ENCODE data around the gene DLG1. TPM values are rescaled to one million over a fixed set of nuclear protein-coding genes. Genes with fewer than 3 reads are reported as not detected.

Gene DLG1
- total and polyA plus RNA-seq, 2 donors from 2014 or later: 19.4 to 101 TPM

DNA sequence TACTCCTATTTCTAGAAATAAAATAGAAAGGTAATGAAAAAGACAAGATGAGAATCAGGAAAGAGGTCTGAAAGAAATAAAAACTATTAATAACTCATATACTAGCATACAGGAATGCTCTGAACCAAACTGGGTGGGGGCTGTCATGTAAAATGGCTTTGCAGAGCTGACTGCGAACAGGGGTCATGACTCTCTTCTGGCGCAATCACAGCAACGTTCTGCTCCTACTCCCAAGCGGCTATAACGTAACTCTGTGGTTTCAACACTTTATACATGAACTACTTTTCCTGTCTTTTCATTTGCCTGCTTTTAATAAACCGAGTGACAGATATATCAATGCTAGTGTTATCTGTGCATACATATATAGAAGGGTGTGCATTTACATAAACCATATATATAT lies 116.7 kb downstream of the DLG1 start:
- no peak overlapping the region for H3K4me3 ChIP-seq (ENCODE audit: low read length in 3 of 3)
- H3K4me1 ChIP-seq (ENCODE audit: control insufficient read depth in 2 of 3, insufficient read depth in 2 of 3, low read depth in 1 of 3, low read length in 3 of 3): no peaks in the 10 kb centered on the region
- TF ChIP-seq, protein P1, sequence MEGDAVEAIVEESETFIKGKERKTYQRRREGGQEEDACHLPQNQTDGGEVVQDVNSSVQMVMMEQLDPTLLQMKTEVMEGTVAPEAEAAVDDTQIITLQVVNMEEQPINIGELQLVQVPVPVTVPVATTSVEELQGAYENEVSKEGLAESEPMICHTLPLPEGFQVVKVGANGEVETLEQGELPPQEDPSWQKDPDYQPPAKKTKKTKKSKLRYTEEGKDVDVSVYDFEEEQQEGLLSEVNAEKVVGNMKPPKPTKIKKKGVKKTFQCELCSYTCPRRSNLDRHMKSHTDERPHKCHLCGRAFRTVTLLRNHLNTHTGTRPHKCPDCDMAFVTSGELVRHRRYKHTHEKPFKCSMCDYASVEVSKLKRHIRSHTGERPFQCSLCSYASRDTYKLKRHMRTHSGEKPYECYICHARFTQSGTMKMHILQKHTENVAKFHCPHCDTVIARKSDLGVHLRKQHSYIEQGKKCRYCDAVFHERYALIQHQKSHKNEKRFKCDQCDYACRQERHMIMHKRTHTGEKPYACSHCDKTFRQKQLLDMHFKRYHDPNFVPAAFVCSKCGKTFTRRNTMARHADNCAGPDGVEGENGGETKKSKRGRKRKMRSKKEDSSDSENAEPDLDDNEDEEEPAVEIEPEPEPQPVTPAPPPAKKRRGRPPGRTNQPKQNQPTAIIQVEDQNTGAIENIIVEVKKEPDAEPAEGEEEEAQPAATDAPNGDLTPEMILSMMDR (IDR thresholded peaks at IDR 0.05; ENCODE audit: borderline replicate concordance, extremely low read depth, insufficient read depth): no peak
- no peak overlapping the region for H3K9ac ChIP-seq (ENCODE audit: low read length in 3 of 3)
- no peaks in the 10 kb centered on the region for H3K27me3 ChIP-seq (ENCODE audit: control insufficient read depth, insufficient read depth, low read length)
- no peak for FAIRE-seq
- H3K9me3 ChIP-seq (ENCODE audit: control insufficient read depth in 2 of 3, insufficient read depth in 1 of 3, low read length in 3 of 3): no peaks in the 10 kb centered on the region
- intact Hi-C loops (cut with DNase I): no loop called here
- H3K36me3 ChIP-seq (ENCODE audit: control insufficient read depth in 2 of 3, insufficient read depth in 3 of 3, low read length in 3 of 3): no peaks in the 10 kb centered on the region
- peak in 1 of 5 donors; percentile 26 for DNase-seq
- no peak overlapping the region for H3K27ac ChIP-seq (ENCODE audit: low read depth in 2 of 2, low read length in 2 of 2)

DNA sequence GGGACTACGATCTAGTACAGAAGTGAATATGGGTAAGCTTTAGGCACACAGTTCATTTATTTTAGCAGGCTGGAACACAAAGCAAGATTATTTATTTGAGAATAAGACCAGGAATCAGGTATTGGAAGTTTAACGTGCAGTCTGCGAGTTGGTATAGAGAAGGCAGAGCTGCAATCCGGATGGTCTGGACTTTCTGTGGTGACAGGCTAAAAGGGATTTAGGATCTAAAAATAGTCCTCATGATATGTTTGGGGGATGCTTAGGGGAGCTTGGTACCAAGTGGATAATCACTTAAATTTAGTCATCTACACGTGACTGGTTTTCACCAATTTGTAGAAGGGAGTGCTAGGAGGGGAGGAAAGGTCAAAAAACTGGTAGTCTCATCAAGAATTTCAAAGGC lies 119.4 kb downstream of the DLG1 start:
- no peaks in the 10 kb centered on the region for H3K27me3 ChIP-seq (ENCODE audit: control insufficient read depth, insufficient read depth, low read length)
- TF ChIP-seq, protein P1 (IDR thresholded peaks at IDR 0.05; ENCODE audit: borderline replicate concordance, extremely low read depth, insufficient read depth): no peak
- no peak overlapping the region for H3K4me3 ChIP-seq (ENCODE audit: low read length in 3 of 3)
- no peak for DNase-seq
- no peak for FAIRE-seq
- no peaks in the 10 kb centered on the region for H3K4me1 ChIP-seq (ENCODE audit: control insufficient read depth in 2 of 3, insufficient read depth in 2 of 3, low read depth in 1 of 3, low read length in 3 of 3)
- H3K9me3 ChIP-seq (ENCODE audit: control insufficient read depth in 2 of 3, insufficient read depth in 1 of 3, low read length in 3 of 3): no peaks in the 10 kb centered on the region
- no peak overlapping the region for H3K9ac ChIP-seq (ENCODE audit: low read length in 3 of 3)
- H3K36me3 ChIP-seq (ENCODE audit: control insufficient read depth in 2 of 3, insufficient read depth in 3 of 3, low read length in 3 of 3): no peaks in the 10 kb centered on the region
- no peak overlapping the region for H3K27ac ChIP-seq (ENCODE audit: low read depth in 2 of 2, low read length in 2 of 2)
- intact Hi-C loops (cut with DNase I): no loop called here

DNA sequence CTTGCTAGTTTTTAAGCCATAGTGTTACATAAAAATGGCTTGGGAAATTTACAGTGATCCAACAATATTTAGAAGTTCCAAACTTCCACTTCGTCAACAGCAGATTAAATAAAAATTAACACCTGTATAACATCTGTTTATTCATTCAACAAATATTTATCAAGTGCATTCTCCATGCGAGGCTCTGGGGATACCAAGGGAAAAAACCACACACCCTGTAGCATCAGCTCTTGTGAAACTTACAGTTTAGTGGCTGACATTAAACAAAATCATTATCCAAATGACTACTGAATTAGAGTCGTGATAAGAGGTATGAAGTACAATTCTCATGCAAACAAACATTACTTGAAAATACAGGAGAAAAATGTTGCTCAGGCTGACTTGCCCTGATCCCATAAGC lies 122.9 kb downstream of the DLG1 start:
- Histone ChIP-seq H3K4me3 (ENCODE audit: low read length in 3 of 3) (no peak overlapping the region), H3K9me3 (ENCODE audit: control insufficient read depth in 2 of 3, insufficient read depth in 1 of 3, low read length in 3 of 3) (no peaks in the 10 kb centered on the region), H3K27me3 (ENCODE audit: control insufficient read depth, insufficient read depth, low read length) (no peaks in the 10 kb centered on the region), H3K36me3 (ENCODE audit: control insufficient read depth in 2 of 3, insufficient read depth in 3 of 3, low read length in 3 of 3) (no peaks in the 10 kb centered on the region), H3K4me1 (ENCODE audit: control insufficient read depth in 2 of 3, insufficient read depth in 2 of 3, low read depth in 1 of 3, low read length in 3 of 3) (no peaks in the 10 kb centered on the region), H3K27ac (ENCODE audit: low read depth in 2 of 2, low read length in 2 of 2) (no peak overlapping the region), H3K9ac (ENCODE audit: low read length in 3 of 3) (no peak overlapping the region)
- TF ChIP-seq, protein P1 (IDR thresholded peaks at IDR 0.05; ENCODE audit: borderline replicate concordance, extremely low read depth, insufficient read depth): no peak
- DNase-seq (no peak), FAIRE-seq (no peak)
- intact Hi-C loops (cut with DNase I): no loop called here

DNA sequence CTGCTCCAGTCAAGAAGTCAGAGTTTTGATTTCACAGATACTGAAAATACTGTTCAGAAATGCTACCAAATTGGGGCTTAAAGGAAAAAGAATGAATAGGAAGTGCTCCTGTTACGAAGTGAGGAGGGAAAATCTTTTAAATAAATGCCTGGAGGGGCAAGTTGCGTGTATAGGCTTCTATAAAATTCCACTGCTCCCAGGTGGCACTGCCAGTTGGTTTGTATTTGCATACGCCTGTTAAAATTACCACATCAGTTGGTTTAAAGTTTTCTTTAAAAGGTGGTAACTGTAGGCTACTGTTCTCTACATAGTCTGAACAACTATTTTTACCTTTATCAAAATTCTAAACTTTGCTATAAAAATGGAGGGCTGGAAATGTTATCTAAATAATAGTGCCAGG lies 123.5 kb downstream of the DLG1 start:
- FAIRE-seq (no peak), DNase-seq (no peak)
- Histone ChIP-seq H3K4me1 (ENCODE audit: control insufficient read depth in 2 of 3, insufficient read depth in 2 of 3, low read depth in 1 of 3, low read length in 3 of 3) (no peaks in the 10 kb centered on the region), H3K36me3 (ENCODE audit: control insufficient read depth in 2 of 3, insufficient read depth in 3 of 3, low read length in 3 of 3) (no peaks in the 10 kb centered on the region), H3K4me3 (ENCODE audit: low read length in 3 of 3) (no peak overlapping the region), H3K9ac (ENCODE audit: low read length in 3 of 3) (no peak overlapping the region), H3K9me3 (ENCODE audit: control insufficient read depth in 2 of 3, insufficient read depth in 1 of 3, low read length in 3 of 3) (no peaks in the 10 kb centered on the region), H3K27ac (ENCODE audit: low read depth in 2 of 2, low read length in 2 of 2) (no peak overlapping the region), H3K27me3 (ENCODE audit: control insufficient read depth, insufficient read depth, low read length) (no peaks in the 10 kb centered on the region)
- TF ChIP-seq, protein P1 (IDR thresholded peaks at IDR 0.05; ENCODE audit: borderline replicate concordance, extremely low read depth, insufficient read depth): no peak
- intact Hi-C loops (cut with DNase I): no loop called here
